GM18951 (cell line): ENCODE data around the gene SUGCT.

Source experiments
- POLR2A ChIP-seq: IDR thresholded peaks from 4 replicates; pipeline ENCODE4 v1.6.1; 2011; ENCODE audit warnings: mild to moderate bottlenecking; ENCODE audit not compliant: insufficient read length, insufficient read depth; ENCODE audit errors: extremely low read depth
- in situ Hi-C: fragments of 300-500 bp; cut with MboI; formaldehyde crosslinking; loops from one replicate; pipeline ENCODE4 v1.12.0; 2022; ENCODE audit warnings: low sequenced_read_pairs, mixed read lengths, inconsistent platforms; ENCODE audit not compliant: unreplicated experiment

Gene SUGCT

GRCh38 chr7:40324914-40325313, 190.1 kb downstream of the SUGCT start:
- in situ Hi-C loops: no loop called here

GRCh38 chr7:40327113-40327512, 192.3 kb downstream of the SUGCT start:
- in situ Hi-C loops: no loop called here
- TF ChIP-seq POLR2A: no peak

More at GRCh38 chr7:40324914-40325313, 190.1 kb downstream of the SUGCT start:
- no peak for TF ChIP-seq POLR2A

GRCh38 chr7:40327873-40328272, 193.1 kb downstream of the SUGCT start:
- in situ Hi-C loops: no loop called here

GRCh38 chr7:40329601-40330153, 194.9 kb downstream of the SUGCT start:
- in situ Hi-C loops: no loop called here
- no peak for TF ChIP-seq POLR2A

More at GRCh38 chr7:40327873-40328272, 193.1 kb downstream of the SUGCT start:
- no peak for TF ChIP-seq POLR2A

GRCh38 chr7:40330408-40330807, 195.6 kb downstream of the SUGCT start:
- in situ Hi-C loops: no loop called here
- TF ChIP-seq POLR2A: no peak

GRCh38 chr7:40331915-40332314, 197.1 kb downstream of the SUGCT start:
- TF ChIP-seq POLR2A: no peak
- in situ Hi-C loops: no loop called here

GRCh38 chr7:40332516-40332915, 197.7 kb downstream of the SUGCT start:
- TF ChIP-seq POLR2A: no peak
- in situ Hi-C loops: no loop called here

- no peak for TF ChIP-seq POLR2A
- in situ Hi-C loops: no loop called here
These were observed 207.0 kb downstream of the SUGCT start for GRCh38 chr7:40341836-40342235.

GRCh38 chr7:40346554-40346953, 211.7 kb downstream of the SUGCT start:
- no peak for TF ChIP-seq POLR2A
- in situ Hi-C loops: no loop called here

- no peak for TF ChIP-seq POLR2A
- in situ Hi-C loops: no loop called here
These were observed 213.4 kb downstream of the SUGCT start for GRCh38 chr7:40348126-40348728.

- TF ChIP-seq POLR2A: no peak
- in situ Hi-C loops: no loop called here
These were observed 215.3 kb downstream of the SUGCT start for GRCh38 chr7:40350100-40350499.

GRCh38 chr7:40354711-40355110, 219.9 kb downstream of the SUGCT start:
- TF ChIP-seq POLR2A: no peak
- in situ Hi-C loops: no loop called here

- in situ Hi-C loops: no loop called here
- TF ChIP-seq POLR2A: no peak
These were observed 221.5 kb downstream of the SUGCT start for GRCh38 chr7:40356312-40356711.

GRCh38 chr7:40356871-40357709, 222.3 kb downstream of the SUGCT start:
- TF ChIP-seq POLR2A: no peak
- in situ Hi-C loops: no loop called here
